GM23338 (cell line): Measurements from ENCODE around the gene NDOR1. TPM values are rescaled to one million over a fixed set of nuclear protein-coding genes. Genes with fewer than 3 reads are reported as not detected.

Source experiments
- ATAC-seq: fragments of 200-7000 bp; cut with Tn5 transposase; 3 replicates; pipeline ENCODE4 v1.9.1; 2020
- DNase-seq: peaks from one replicate; pipeline ENCODE4 v3.0.0-alpha.2; 2015; ENCODE audit warnings: low spot score
- H2AFZ ChIP-seq: fragments of 200-600 bp; sonication (generic); 2 replicates; pipeline ENCODE4 v1.8.0; 2016; ENCODE audit warnings: antibody characterized with exemption, mild to moderate bottlenecking, moderate library complexity
- H3F3A ChIP-seq: fragments of 200-600 bp; sonication (generic); replicated peaks from 2 replicates; pipeline ENCODE4 v1.8.0; 2017; ENCODE audit warnings: antibody characterized with exemption, mixed run types, low read depth
- H3K27ac ChIP-seq: fragments of 200-600 bp; sonication (generic); 2 replicates; pipeline ENCODE4 v1.6.1; 2016; ENCODE audit warnings: low read depth
- H3K27me3 ChIP-seq: fragments of 200-600 bp; sonication (generic); 2 replicates; pipeline ENCODE4 v1.8.0; 2016; ENCODE audit warnings: mild to moderate bottlenecking, mixed run types, moderate library complexity; ENCODE audit not compliant: insufficient read depth
- H3K36me3 ChIP-seq: fragments of 200-600 bp; sonication (generic); 2 replicates; pipeline ENCODE4 v1.8.0; 2016; ENCODE audit warnings: mild to moderate bottlenecking; ENCODE audit not compliant: insufficient read depth
- H3K4me1 ChIP-seq: fragments of 200-600 bp; sonication (generic); 2 replicates; pipeline ENCODE4 v1.8.0; 2016; ENCODE audit warnings: mild to moderate bottlenecking, moderate library complexity; ENCODE audit not compliant: insufficient read depth
- H3K4me2 ChIP-seq: fragments of 200-600 bp; sonication (generic); 2 replicates; pipeline ENCODE4 v1.7.1; 2017; ENCODE audit warnings: mixed run types
- H3K4me3 ChIP-seq: fragments of 200-600 bp; sonication (generic); 2 replicates; pipeline ENCODE4 v1.6.1; 2016; ENCODE audit warnings: mixed run types
- H3K79me2 ChIP-seq: fragments of 200-600 bp; sonication (generic); replicated peaks from 2 replicates; pipeline ENCODE4 v1.8.0; 2017; ENCODE audit warnings: mild to moderate bottlenecking; ENCODE audit not compliant: insufficient read depth
- H3K9me2 ChIP-seq: fragments of 200-600 bp; sonication (generic); 2 replicates; pipeline ENCODE4 v1.8.0; 2017; ENCODE audit not compliant: insufficient read depth
- H4K20me1 ChIP-seq: fragments of 200-600 bp; sonication (generic); replicated peaks from 2 replicates; pipeline ENCODE4 v1.8.0; 2017; ENCODE audit warnings: mild to moderate bottlenecking; ENCODE audit not compliant: insufficient read depth
- H3K27ac Mint-ChIP-seq: 2 replicates; pipeline ENCODE4 v1.8.0; 2020; ENCODE audit warnings: inconsistent platforms, mild to moderate bottlenecking, moderate library complexity, mixed read lengths
- H3K27me3 Mint-ChIP-seq: 3 replicates; pipeline ENCODE4 v1.8.0; 2022; ENCODE audit warnings: low read depth, mild to moderate bottlenecking, moderate library complexity, mixed read lengths, inconsistent platforms; ENCODE audit not compliant: insufficient read depth, poor library complexity
- H3K36me3 Mint-ChIP-seq: 3 replicates; pipeline ENCODE4 v1.8.0; 2021; ENCODE audit warnings: low read depth, mild to moderate bottlenecking, inconsistent platforms, moderate library complexity, mixed read lengths
- H3K4me1 Mint-ChIP-seq: 3 replicates; pipeline ENCODE4 v1.8.0; 2020; ENCODE audit warnings: mild to moderate bottlenecking, inconsistent platforms, mixed read lengths
- H3K4me3 Mint-ChIP-seq: 3 replicates; pipeline ENCODE4 v1.8.0; 2021; ENCODE audit warnings: moderate library complexity, mild to moderate bottlenecking, inconsistent platforms, mixed read lengths
- H3K9me3 Mint-ChIP-seq: 3 replicates; pipeline ENCODE4 v1.8.0; 2020; ENCODE audit warnings: moderate library complexity, mild to moderate bottlenecking, inconsistent platforms, mixed read lengths
- CTCF ChIP-seq, 2 experiments: fragments of 200-600 bp in 1 of 2; sonication (generic) in 1 of 2; conservative IDR thresholded peaks; 2 replicates each; pipeline versions ENCODE4 v1.5.1 to v1.6.1; 2016 to 2017; ENCODE audit warnings: antibody characterized with exemption in 2 of 2, low read depth in 2 of 2, mild to moderate bottlenecking in 2 of 2, moderate library complexity in 1 of 2
- ETS1 ChIP-seq: IDR thresholded peaks from 2 replicates; pipeline ENCODE4 v1.6.1; 2016; ENCODE audit warnings: antibody characterized with exemption
- EZH2phosphoT487 ChIP-seq: fragments of 200-600 bp; sonication (generic); IDR thresholded peaks from one replicate; pipeline ENCODE4 v1.8.1; 2018; ENCODE audit warnings: antibody characterized with exemption; ENCODE audit not compliant: unreplicated experiment
- REST ChIP-seq: IDR thresholded peaks from one replicate; pipeline ENCODE4 v1.6.1; 2018; ENCODE audit warnings: antibody characterized with exemption; ENCODE audit not compliant: unreplicated experiment
- polyA plus RNA-seq: library from polyadenylated mRNA; unstranded; fragments of >200 nt; fragmentation: Nextera tagmentation; extraction: Ambion mirVana; gene quantifications from 2 replicates; pipeline ENCODE4 v1.2.1, GENCODE V29; 2016
- total RNA-seq: library from RNA; depleted of rRNA; stranded (reverse); fragments of >200 nt; shearing (Covaris generic); gene quantifications from 2 replicates; pipeline ENCODE4 v1.2.3, GENCODE V29; 2014

NDOR1 gene
- total and polyA plus RNA-seq, 2 experiments from 2014 or later: 19.4 to 38.1 TPM

- TF ChIP-seq REST: no peak
- TF ChIP-seq ETS1: no peak
- no peak for TF ChIP-seq EZH2phosphoT487
- no peak for TF ChIP-seq CTCF (conservative IDR thresholded peaks at IDR 0.05; ENCODE audit: low read depth in 2 of 2)
These were observed 6.0 kb downstream of the NDOR1 start (continued) for GRCh38 chr9:137211532-137211931.

GRCh38 chr9:137212520-137212919 is 7.0 kb downstream of the NDOR1 start:
- ATAC-seq: no peak
- no peak overlapping the region for H3K27ac Mint-ChIP-seq
- Histone ChIP-seq H3K36me3 (no peaks in the 10 kb centered on the region), H3K27me3 (no peaks in the 10 kb centered on the region), H3K4me2 (no peak overlapping the region), H3K4me3 (no peak overlapping the region), H3K9me2 (no peaks in the 10 kb centered on the region), H3K27ac (no peak overlapping the region), H3K79me2 (no peaks in the 10 kb centered on the region), H2AFZ (no peak overlapping the region), H3K4me1 (no peaks in the 10 kb centered on the region), H4K20me1 (no peaks in the 10 kb centered on the region; the same call in 1 of the 2 replicates), H3F3A (0 out of 2 replicates have a peak, but pooled peaks cover under 1% of the 10 kb centered on the region)
- H3K4me1 Mint-ChIP-seq: peaks cover 6% of the 10 kb centered on the region
- TF ChIP-seq REST (no peak), CTCF (conservative IDR thresholded peaks at IDR 0.05; ENCODE audit: low read depth in 2 of 2) (peak in 1 of 2 experiments; percentile 45; a peak in 2 of 4 replicates)
- H3K4me3 Mint-ChIP-seq: no peak overlapping the region
- H3K27me3 Mint-ChIP-seq: peaks cover 2% of the 10 kb centered on the region
- no peak for DNase-seq
- peaks cover 22% of the 10 kb centered on the region for H3K36me3 Mint-ChIP-seq
- no peaks in the 10 kb centered on the region; the same call in 2 of the 3 replicates for H3K9me3 Mint-ChIP-seq
